Inflammatory macrophage treated with lipopolysaccharide for 4 hours (primary cell): Measurements from ENCODE around the gene MIF4GD.

Experiments
- DNase-seq: peaks from one replicate; pipeline ENCODE4 v3.0.0-alpha.2; 2020

MIF4GD gene, protein sequence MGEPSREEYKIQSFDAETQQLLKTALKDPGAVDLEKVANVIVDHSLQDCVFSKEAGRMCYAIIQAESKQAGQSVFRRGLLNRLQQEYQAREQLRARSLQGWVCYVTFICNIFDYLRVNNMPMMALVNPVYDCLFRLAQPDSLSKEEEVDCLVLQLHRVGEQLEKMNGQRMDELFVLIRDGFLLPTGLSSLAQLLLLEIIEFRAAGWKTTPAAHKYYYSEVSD

DNA sequence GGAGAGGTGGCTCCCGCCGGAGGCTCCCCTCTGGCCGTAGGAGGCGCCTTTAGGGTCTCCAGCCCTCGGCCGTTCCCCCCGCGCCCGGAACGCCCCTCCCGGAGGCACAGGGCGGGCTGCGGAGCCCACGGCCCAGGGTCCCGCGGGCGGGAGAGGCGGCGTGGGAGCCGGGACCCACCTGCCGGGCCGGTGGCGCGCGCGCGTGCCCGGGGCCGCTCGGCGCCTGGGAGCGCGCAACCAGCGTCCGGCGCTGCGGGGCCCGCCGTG lies at the start of gene MIF4GD:
MIF4GD (minus strand) TSS at position 266 of the 267 bp plus-strand sequence. CDS start 1,036 bp downstream, outside the sequence.
- no peak for DNase-seq

DNA sequence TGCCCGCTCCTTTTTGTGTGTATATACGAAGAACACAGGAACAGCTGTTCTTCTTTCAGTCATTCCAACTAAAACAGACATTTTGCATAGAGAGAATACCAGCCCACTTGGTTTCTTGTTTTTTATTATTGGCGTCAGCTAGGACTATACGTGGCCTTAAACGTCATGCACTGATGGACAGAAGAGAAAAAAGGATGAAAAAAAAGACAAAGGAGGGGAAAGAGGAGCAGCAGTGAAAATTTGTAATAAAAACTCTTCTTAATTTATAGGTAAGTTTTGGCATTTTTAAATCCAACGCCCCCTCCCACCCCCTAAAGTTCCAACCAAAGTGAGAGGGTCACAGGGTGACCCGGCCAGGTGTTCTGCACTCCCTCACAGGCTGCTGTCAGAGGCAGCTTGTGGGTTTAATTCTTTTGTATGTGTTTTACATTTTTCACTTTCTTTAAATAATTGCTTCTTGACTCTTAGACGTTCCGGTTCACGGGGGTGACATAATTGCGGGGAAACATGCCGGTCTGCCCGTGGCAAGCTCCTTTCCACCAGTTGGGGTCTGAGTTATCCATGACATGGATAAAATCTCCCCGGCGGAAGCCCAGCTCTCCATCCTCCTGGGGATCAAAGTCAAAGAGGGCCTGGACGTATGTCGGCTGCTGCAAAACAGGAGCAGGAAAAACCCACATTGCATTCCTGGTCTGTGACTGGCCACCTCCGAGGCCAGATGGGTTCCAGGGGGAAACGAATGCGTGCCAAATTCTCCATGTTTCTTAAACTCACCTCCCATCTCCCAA lies 49.1 kb upstream of the MIF4GD start:
- no peak for DNase-seq

DNA sequence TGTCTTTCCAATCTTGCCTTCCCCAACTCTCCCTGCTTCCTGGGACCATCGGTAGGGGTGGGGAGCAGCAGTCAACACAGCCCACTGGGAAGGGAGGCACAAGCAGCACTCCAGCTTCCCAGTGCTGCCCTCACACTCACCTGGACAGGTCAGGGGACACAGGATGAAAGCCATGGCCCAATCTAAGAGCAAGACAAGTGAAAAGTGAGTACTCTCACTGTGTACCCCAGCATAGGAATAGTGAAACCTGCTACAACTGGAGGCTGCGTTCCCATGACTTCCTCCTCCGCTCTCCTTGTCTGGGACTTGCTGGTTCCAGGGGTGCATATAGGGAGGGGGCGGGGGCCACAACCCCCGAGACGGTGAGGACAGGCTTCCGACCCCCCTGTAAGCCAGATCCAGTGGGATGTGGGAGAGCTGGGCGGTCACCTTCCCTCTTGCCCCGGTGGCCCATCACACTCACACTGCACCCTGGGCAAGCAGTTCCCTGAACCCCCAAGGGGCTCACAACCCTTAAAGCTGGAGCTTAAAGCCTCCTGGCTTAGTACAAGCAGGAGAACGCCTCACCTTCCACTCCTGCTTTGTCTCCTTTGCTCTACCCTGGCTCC lies 47.7 kb upstream of the MIF4GD start:
- DNase-seq, result no peak

DNA sequence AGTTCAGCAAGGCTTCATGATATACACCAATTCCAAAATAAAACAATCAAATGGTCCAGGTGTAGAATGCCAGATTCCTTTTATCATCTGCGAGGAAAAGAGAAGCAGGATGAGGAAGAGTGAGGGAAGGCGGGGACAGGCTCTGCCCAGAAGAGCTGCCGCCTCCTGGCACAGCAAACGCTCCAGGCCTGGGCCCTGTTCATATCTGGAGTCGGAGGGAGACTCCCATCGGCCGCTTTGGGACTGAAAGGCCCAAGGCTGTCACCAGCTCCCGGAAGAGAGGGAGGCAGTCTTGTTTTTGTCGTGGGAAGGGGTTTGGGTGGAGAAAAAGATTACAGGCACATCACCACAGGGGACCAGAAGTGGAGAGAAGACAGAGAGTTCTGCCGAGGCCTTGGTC lies 47.2 kb upstream of the MIF4GD start:
- no peak for DNase-seq

DNA sequence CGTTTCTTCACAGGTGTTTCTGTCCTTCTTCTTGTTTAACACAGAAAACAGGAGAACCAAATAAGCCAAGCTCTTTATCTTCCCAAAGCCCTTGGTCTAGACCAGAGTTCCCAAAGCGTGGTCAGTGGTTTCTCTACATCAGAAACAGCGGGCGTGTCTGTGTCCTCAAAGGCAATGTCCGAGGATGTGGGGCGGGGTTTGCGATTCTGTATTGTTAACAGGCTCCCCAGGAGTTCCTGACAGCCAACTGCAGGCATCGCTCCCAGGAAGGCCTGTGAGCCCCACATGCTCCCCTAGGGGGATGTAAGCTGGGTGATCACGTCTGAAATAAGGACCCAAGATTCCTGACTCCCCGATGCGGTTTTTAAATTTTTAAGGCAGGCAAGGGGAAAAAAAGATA lies 46.6 kb upstream of the MIF4GD start:
- DNase-seq, result peak; percentile 35

DNA sequence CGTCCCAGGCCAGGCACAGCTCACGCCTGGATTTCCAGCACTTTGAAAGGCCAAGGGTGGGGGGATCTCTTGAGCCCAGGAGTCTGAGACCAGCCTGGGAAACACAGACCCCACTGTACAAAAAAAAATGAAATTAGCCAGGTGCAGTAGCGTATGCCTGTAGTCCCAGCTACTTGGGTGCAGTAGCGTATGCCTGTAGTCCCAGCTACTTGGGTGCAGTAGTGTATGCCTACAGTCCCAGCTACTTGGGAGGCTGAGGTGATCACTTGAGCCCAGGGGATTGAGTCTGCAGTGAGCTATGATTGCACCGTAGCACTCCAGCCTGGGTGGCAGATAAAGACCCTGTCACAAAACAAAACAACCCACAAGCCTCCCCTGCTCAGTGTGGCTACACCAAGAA lies 45.2 kb upstream of the MIF4GD start:
- no peak for DNase-seq

DNA sequence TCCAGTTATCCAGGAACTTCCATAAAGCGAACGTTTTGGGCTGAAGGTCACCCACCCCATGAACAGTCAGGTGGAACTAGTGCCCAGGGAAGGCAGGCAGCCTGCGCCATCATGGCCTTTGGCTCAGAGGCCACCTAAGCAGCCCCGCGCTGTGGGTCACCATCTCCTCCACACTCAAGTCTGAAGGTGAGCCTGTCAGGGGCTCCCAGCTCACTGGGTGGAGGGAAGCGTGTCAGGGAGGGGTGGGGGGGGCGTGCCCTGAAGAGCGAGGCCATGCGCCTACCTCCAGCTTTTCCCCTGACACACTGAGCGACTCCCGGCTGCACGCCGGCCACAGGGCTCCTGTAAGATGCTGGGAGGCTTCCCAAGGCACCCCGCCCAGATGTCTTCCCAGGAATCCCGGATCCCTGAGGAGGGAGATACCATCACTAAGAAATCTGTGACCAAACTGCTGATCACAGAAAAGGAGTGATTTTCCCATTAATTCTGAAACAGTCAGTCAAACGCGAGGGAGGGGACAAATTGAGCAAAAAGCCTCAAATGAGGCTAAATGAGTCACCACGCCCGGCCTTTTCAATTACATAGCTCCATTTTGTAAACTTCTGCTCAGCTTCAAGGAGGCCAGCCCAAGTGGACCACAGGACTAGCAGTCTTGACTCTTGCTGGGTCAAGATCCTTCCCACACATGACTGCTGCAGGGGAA lies 44.7 kb upstream of the MIF4GD start:
- peak; percentile 94 for DNase-seq

DNA sequence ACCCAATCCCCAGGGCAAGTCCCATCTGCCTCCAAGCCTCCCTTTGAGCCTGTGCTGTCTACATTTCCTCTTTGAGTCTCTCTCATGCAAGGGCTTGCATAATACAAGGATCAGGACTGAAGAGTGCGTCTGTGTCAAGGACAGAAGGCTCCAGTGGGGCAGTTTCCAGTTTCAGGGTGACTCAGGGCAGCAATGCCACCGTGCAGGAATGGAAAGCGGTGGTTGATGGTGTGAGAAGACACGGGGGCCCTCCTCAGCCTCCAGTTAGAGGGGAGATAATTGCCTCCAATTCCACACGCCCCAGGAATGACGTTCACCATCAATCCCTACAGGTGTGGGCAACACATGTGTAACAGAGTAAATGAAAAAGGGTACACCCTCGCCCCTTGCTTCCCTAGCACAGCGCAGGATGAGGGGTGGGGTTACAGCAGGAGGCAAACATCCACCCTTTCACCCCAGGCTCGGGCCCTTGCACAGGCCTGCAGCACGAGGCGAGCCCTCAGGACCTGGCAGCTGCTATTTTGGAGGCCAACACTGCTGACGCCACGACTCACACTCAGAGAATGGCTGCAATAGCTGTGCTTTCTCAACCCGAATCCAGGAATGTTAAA lies 43.0 kb upstream of the MIF4GD start:
- DNase-seq, result peak; percentile 99

DNA sequence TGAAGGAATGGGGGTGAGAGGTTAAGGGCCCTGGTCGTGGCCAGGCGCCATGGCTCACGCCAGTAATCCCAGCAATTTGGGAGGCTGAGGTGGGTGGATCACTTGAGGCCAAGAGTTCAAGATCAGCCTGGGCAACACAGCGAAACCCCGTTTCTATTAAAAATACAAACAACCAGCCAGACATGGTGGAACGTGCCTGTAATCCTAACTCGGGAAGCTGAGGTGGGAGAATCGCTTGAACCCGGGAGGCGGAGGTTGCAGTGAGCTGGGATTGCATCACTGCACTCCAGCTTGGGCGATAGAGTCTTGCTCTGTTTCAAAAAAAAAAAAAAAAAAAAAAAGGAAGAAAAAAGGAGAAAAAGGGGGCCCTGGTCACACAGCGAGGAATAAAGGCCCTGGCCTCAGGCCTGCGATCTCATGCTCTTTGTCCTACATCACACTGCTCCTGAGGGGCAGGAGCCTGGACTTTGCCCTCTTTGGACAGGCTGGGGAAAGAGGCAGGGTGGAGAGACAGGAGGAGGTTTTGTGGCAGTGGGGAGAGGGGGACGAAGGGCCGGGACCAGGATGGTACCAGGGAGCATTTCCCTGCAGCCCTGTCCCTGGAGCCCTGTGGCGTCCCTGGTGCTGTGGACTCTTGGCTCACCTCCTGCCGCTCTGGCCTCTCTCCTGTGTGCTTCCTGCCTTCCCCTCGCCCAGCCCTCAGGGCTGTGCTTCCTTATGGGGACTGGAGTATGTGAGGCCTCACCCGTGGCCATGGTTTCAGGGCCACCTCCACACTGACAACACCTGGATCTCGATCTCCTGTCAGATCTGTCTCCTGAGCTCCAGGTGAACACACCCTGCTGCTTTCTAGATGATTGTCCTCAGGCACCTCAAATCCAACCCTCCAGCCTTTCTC lies 38.0 kb upstream of the MIF4GD start:
- peak; percentile 50 for DNase-seq

DNA sequence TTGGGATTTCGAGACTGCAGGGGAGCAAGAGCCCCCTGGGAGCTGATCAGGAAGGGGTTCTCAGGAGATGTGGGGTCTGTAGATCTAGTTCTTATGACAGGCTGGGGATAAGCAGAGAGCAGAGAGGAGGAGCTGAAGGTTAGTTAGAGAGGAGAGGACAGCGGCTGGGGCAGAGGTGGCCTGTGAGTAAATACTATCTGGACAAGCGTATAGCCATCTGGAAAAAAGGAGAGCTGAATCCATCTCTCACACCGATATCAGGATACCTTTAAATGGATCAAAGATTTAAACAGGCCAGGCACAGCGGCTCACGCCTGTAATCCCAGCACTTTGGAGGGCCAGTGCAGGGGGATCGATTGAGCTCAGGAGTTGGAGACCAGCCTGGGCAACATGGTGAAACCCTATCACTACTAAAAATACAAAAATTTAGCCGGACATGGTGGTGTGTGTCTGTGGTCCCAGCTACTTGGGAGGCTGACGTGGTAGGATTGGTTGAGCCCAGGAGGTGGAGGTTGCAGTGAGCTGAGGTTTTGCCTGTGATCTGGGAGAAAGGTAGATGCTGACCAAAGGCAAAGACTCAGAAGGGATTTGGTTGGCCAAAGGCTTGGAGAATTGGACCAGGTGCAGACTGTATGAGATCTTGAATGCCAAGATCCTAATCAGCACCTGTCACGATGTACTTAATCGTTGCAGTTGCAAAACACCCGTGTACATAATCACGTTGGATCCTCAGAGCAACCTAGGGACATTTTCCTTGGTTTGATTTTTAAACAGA lies 37.1 kb upstream of the MIF4GD start:
- DNase-seq, result no peak

DNA sequence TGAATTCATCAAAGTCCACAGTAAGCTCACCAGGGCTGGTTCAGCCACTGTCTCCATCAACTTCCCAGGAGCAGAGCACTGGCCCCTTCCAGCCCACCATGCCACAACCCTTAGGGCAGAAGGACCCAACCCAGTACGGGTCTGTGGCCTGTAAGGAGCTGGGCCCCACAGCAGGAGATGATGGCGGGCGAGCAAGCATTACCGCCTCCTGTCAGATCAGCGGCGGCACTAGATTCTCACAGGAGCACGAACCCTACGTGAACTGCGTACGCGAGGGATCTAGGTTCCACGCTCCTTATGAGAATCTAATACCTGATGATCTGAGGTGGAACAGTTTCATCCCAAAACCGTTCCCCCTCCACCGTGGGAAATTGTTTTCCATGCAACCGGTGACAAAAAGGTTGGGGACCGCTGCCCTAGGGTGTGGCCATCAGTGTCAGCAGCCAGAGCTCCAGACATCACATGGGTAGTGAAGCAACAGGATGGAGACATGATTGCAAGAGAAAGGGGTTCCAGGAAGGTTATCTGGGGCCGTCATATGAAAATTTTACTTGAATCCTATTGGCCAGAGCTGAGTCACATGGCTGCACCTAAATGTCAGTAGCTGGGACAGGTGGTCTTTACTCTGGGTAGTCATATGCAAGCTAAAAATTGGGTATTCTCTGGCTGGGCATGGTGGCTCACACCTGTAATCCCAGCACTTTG lies 30.6 kb upstream of the MIF4GD start:
- peak; percentile 95 for DNase-seq

DNA sequence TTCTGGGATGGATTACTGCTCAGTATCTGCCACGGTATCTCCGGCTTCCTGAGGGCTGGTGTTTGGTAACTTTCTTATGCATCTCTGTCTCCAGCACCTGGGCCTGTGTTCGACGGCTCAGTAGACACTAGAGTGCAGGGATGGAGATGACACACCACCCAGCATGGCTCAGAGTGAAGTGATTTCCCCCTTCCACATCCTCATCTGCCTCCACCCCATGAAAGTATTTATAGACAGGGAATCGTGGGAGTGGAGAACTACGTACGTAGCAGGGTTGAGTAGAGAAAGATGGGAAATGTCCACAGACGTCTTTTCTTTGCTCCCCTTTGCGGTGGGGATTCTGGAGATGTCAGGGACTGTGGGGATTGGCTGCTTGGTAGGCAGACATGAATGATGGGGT lies 30.0 kb upstream of the MIF4GD start:
- DNase-seq, result peak; percentile 95

DNA sequence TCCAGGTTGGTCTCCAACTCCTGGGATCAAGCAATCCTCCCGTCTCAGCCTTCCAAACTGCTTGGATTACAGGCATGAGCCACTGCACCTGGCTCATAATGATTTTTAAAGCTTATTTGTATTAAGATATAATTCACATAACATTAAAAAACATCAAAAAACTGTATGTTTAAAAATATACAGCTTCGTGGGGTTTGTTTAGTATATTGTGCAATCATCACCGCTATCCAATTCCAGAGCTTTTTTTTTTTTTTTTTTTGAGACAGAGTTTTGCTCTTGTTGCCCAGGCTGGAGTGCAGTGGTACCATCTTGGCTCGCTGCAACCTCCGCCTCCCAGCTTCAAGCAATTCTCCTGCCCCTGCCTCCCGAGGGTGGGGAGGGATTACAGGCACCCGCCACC lies 29.2 kb upstream of the MIF4GD start:
- no peak for DNase-seq

DNA sequence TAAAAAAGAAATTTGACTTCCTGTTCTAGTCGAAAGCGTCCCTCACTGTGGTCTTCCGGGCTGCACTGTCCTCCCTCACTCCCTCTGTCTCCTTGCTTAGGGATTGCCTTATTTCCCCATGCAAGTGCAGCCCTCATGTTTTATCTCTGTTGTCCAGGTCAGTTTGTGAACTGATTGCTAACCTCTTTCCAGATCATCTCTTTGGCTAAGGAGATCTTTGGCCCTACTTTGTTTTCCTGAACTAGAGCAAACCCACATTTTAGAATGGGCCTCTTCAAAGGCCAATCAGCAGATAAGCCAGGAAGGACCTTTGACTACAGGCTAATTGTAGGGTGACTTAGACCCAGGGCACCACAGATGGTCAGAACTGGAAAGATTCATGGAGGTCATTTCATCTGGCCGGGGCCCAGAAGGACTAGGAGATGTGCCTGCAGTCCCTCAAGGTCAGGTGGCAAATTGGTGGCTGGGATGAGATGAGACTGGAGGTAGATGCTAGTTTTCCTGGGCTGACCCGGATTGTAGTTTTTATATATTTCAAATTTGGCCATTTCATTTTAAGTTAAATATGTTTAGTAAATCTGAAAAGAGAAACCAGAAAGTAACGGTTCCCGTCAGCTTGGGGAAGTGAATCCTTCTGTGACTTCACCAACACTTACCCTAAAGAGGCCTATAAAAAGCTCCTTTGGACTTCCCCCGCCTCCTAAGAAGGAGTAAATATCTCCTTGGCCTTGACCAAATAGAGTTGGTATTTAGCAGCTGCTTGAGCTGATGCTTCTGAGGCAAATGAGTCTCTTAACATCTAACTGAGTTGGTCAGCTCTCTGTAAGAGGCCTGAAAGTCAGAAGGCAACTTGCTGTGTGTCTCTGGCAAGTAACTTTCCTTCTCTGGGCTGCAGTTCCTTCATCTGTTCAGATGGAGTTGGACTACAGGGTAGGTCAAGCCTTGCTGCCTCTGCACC lies 24.4 kb upstream of the MIF4GD start:
- DNase-seq, result peak; percentile 97

DNA sequence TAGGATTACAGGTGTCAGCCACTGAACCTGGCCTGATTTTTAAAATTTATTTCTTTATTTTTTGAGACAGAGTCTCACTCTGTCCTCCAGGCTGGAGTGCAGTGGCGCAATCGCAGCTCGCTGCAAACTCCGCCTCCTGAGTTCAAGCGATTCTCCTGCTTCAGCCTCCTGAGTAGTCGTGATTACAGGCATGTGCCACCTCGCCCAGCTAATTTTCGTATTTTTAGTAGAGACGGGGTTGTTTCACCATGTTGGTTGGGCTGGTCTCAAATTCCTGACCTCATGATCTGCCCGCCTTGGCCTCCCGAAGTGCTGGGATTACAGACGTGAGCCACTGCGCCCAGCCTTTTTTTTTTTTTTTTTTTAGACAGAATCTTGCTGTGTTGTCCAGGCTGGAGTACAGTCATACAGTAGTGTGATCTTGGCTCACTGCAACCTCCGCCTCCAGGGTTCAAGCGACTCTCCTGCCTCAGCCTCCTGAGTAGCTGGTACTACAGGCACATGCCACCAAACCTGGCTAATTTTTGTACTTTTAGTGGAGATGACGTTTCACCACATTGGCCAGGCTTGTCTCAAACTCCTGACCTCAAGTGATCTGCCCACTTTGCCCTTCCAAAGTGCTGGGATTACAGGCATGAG lies 21.9 kb upstream of the MIF4GD start:
- DNase-seq, result peak; percentile 79

DNA sequence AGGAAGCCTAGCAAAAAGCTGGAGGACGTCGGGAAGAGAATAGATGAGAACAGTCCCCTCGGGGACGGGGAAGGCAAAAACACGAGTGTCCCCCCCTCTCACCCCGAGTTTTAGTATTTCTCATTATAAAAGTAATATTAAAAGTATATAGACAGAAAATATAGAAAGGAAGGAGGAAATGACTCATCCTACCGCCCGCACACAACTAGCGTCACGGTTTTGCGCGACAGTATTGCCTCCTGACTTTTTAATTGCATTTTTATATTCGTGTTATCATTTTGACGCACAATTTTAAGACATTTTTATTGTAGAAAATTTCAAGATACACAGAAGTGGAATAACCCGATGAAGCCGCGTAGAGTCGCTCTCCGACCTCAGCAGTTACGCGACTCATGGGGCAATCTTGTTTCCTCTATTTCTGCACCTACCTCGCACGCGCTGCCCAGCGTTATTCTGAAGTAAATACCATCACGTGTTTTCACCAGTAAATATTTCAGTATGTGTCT lies 18.9 kb upstream of the MIF4GD start:
- peak; percentile 89 for DNase-seq

DNA sequence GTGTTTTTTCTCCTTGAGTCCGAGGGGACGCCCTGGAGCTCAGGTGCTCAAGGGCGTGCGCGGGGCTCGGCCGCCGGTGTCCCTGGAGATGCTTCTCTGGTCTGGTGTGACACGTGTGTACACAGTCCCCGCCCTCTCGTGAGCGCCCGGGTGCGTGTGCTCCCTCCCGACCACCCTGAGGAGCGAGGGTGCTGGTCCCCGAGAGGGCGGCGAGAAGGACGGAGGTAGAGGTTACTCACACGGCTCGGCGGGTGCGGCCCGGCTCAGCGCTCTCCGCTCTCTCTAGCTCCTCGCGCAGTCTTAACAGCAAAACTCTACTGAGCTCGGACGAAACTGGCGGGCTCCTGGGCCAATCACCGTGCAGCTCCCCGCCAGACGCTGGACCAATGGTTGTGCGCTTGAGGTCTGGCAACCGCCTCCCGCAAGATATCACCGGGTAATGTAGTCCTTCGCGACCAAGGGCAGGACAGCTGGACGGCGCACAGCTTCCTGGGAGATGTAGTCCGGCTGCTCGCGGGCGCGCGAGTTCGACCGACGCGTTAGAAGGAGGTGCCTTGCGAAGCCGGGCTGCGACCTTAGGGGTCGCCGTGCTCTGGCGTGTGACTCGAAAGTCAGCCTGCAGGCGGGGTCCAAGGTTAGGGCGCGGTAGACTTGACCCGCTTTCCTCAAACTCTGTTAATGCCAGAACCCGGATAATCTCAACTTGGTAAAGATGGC lies 18.2 kb upstream of the MIF4GD start, which contains the start of gene SLC25A19:
SLC25A19 (minus strand) TSS at position 319 of the 717 bp plus-strand sequence. CDS start 2,669 bp downstream, outside the sequence.
- DNase-seq, result peak; percentile 99

DNA sequence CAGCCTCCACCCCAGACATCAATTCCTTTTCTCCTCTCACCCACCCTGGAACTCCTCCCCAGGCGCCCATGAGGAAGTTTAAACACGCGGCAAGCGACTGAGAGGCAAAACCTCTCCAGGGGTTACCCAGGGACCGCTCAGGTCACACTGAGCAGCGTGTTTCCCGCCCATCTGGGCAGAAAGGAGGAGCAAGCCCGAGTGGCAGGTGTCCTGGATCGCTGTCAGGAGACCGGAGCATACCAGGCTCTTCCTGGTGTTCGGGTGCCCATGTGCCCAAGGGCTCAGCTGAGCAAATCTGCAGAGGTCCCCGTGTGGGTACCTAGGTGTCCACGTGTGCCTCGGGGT lies 17.7 kb upstream of the MIF4GD start:
- no peak for DNase-seq
